GM18951 (cell line): ENCODE results near the gene BRSK2.

Experiments
- POLR2A ChIP-seq: IDR thresholded peaks from 4 replicates; pipeline ENCODE4 v1.6.1; 2011; ENCODE audit warnings: mild to moderate bottlenecking; ENCODE audit not compliant: insufficient read length, insufficient read depth; ENCODE audit errors: extremely low read depth
- in situ Hi-C: fragments of 300-500 bp; cut with MboI; formaldehyde crosslinking; loops from one replicate; pipeline ENCODE4 v1.12.0; 2022; ENCODE audit warnings: low sequenced_read_pairs, mixed read lengths, inconsistent platforms; ENCODE audit not compliant: unreplicated experiment

Gene BRSK2

GRCh38 chr11:1449490-1450243 is 59.9 kb downstream of the BRSK2 start:
- in situ Hi-C loops, result no loop called here
- no peak for TF ChIP-seq POLR2A

GRCh38 chr11:1450344-1450875 is 60.7 kb downstream of the BRSK2 start:
- TF ChIP-seq POLR2A, result no peak
- in situ Hi-C loops, result no loop called here

- in situ Hi-C loops, result no loop called here
- no peak for TF ChIP-seq POLR2A
Measured at GRCh38 chr11:1450949-1451710, 61.4 kb downstream of the BRSK2 start.

- no peak for TF ChIP-seq POLR2A
- in situ Hi-C loops, result no loop called here
Measured at GRCh38 chr11:1451781-1452470, 62.2 kb downstream of the BRSK2 start.

- TF ChIP-seq POLR2A, result no peak
- in situ Hi-C loops, result no loop called here
Measured at GRCh38 chr11:1452744-1453143, 63.0 kb downstream of the BRSK2 start.

- no peak for TF ChIP-seq POLR2A
- in situ Hi-C loops, result no loop called here
Measured at GRCh38 chr11:1453611-1454034, 63.9 kb downstream of the BRSK2 start.

- in situ Hi-C loops, result no loop called here
- no peak for TF ChIP-seq POLR2A
Measured at GRCh38 chr11:1454576-1454975, 64.8 kb downstream of the BRSK2 start.

GRCh38 chr11:1455032-1455762 is 65.5 kb downstream of the BRSK2 start:
- in situ Hi-C loops, result no loop called here
- TF ChIP-seq POLR2A, result no peak

GRCh38 chr11:1455763-1456060 is 66.0 kb downstream of the BRSK2 start:
- in situ Hi-C loops, result no loop called here
- TF ChIP-seq POLR2A, result no peak

GRCh38 chr11:1456176-1456575 is 66.4 kb downstream of the BRSK2 start:
- no peak for TF ChIP-seq POLR2A
- in situ Hi-C loops, result no loop called here

- in situ Hi-C loops, result no loop called here
- TF ChIP-seq POLR2A, result no peak
Measured at GRCh38 chr11:1456596-1457325, 67.0 kb downstream of the BRSK2 start.

- in situ Hi-C loops, result no loop called here
- TF ChIP-seq POLR2A, result no peak
Measured at GRCh38 chr11:1457326-1457680, 67.6 kb downstream of the BRSK2 start.

GRCh38 chr11:1457856-1458255 is 68.1 kb downstream of the BRSK2 start:
- TF ChIP-seq POLR2A, result no peak
- in situ Hi-C loops, result no loop called here
